Measurements from ENCODE around the gene CRYBG3.

Gene CRYBG3

DNA sequence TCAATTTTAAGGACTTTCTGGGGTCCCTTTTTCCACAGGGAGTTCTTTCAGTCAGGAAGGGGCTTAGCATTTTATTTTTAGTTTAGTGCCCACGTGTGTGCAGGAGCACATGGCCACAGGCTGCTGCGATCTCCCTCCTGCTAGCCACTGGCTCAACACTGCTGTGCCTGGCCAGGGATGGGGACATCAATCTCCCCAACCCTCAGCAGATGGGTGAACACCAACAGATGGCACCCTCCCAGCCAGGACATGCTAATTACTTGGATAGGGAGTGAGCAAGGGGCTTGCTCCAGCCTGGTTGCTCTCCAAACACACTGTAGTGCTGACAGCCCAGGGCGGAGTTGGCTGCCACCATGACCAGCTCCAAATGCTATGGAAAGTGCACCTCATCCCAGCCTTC, 157.8 kb downstream of the CRYBG3 start:
- no peak for DNase-seq (ENCODE audit: low read depth in 1 of 2, low spot score in 1 of 2)
- TF ChIP-seq JUND (IDR thresholded peaks at IDR 0.05; ENCODE audit: low read depth), result no peak
- in situ Hi-C loops (cut with HindIII; ENCODE audit: low pct_unique_long_range_greater_than_20kb, low sequenced_read_pairs), result no loop called here

DNA sequence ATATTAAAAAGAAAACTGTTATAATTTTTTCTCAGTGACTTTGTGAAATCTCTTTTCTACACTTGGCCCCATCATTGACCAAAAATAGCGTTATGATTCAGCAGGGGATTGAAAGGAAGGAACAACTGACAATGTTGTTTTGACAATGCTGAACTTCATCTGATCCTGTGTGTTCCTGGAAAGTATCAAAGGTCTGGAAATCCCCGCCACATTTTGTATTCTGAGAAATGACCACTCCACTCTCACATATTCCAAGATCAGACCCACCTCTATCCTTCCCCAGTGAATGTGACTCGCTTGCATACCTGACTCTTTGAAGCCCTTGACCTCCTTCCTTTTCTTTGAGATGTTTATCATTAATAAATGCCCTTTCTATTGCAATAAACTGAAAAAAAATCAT, 160.1 kb downstream of the CRYBG3 start:
- TF ChIP-seq JUND (IDR thresholded peaks at IDR 0.05; ENCODE audit: low read depth), result no peak
- in situ Hi-C loops (cut with HindIII; ENCODE audit: low pct_unique_long_range_greater_than_20kb, low sequenced_read_pairs), result no loop called here
- no peak for DNase-seq (ENCODE audit: low read depth in 1 of 2, low spot score in 1 of 2)

DNA sequence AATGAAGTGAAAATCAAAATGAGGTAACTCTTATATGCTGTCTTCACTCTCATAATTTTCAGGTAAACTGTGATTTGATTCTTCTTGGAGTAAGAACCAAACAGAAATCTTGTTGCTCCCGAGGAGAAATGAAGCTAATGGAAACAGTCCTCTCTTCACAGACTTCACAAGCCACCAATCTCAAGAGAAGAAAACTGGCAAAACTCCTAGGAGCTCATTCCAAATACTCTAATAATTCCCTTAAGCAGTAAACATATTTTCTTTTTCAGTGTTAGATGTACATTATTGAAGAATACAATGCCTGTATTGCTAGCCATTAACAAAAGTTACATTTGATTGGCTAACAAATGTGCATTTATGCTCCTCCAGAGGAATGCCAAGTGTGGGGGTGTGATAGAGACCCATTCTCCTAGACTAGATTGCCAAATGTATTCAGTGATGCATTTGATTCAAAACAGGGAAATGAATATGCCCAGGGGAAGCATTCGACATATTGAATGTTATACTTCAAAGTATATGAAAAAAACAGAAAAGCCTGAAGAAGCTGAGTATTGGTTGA, 162.2 kb downstream of the CRYBG3 start:
- DNase-seq (ENCODE audit: low read depth in 1 of 2, low spot score in 1 of 2), result no peak
- no peak for TF ChIP-seq JUND (IDR thresholded peaks at IDR 0.05; ENCODE audit: low read depth)

DNA sequence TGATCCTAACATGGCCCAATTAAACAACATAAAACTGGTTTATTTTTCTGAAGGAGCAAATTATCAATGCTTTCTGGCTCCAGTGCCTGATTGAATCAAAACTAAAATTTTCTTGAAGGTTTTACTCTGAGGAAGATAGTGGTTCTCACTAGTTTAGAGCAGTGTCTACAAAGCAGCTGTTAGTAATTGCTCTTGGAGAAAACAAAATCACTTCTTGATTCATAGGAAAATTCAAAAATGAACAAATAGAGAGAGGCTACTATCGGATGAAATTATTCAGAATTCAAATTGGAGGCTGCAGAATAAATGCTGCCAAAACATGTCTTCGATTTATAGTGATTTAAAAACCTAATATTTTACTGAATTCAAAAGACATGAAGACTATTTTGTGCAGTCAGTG, 165.5 kb downstream of the CRYBG3 start:
- no peak for DNase-seq (ENCODE audit: low read depth in 1 of 2, low spot score in 1 of 2)
- in situ Hi-C loops (cut with HindIII; ENCODE audit: low pct_unique_long_range_greater_than_20kb, low sequenced_read_pairs), result no loop called here
- TF ChIP-seq JUND (IDR thresholded peaks at IDR 0.05; ENCODE audit: low read depth), result no peak

More for the DNA sequence above, 162.2 kb downstream of the CRYBG3 start:
- in situ Hi-C loops (cut with HindIII; ENCODE audit: low pct_unique_long_range_greater_than_20kb, low sequenced_read_pairs), result no loop called here

DNA sequence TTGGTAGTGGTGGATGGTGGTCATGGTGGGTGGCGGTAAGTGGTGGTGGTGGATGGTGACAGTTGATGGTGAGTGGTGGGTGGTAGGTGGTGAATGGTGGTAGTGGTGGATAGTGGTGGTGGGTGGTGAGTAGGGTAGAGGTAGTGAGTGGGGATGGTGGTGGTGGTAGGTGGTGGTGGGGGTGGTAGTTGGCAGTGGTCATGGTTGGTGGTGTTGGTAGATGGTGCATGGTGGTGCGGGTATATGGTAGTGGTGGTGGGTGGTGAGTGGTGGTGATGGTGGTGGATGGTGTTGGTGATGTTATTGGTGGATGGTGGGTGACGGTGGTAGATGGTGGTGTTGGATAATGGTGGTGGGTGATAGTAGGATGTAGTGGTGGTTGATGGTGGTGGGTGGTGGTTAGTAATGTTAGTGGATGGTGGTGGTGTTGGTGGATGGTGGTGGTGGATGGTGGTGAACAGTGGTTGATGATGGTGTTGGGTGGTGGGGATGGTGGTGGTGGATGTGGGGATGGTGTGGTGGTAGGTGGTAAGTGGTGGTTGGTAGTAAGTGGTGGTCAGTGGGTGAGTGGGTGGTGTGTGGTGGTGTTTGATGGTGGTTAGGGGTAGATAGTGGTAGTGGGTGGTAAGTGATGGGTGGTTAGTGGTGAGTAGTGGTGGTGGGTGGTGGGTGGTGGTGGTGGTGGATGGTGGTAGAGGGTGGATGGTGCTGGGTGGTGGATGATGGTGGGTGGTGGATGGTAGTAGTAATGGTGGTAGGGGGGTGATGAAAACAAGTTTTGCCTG, 167.2 kb downstream of the CRYBG3 start:
- no peak for TF ChIP-seq JUND (IDR thresholded peaks at IDR 0.05; ENCODE audit: low read depth)
- in situ Hi-C loops (cut with HindIII; ENCODE audit: low pct_unique_long_range_greater_than_20kb, low sequenced_read_pairs), result no loop called here

DNA sequence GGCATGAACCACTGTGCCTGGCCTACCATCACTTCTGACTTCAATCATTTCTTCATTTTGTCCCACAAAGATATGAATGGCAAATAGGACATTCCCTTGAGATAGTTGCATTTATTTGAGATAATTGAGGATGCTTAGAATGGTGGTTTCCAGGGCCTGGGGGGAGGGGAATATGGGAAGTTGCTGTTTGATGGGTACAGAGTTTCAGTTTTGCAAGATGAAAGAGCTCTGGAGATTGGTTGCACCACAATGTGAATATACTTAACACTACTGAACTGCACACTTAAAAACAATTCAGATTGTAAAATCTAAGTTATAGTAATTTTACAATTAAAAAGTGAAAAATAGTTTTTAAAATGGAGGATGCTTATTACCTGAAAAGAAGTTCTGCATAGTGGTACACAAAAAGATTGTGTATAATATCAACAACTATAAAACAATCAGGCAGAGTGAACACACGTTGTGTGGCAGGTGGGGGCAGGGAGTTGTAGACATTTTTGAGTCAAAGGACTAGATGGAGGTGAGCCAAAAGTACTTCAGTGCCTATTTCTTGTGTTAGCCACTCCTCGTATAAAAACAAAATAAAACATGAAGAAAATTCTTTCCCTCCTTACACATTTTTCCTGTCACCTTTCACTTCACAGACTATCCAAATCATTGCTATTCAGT, 168.9 kb downstream of the CRYBG3 start:
- no peak for DNase-seq (ENCODE audit: low read depth in 1 of 2, low spot score in 1 of 2)
- TF ChIP-seq JUND (IDR thresholded peaks at IDR 0.05; ENCODE audit: low read depth), result no peak
- in situ Hi-C loops (cut with HindIII; ENCODE audit: low pct_unique_long_range_greater_than_20kb, low sequenced_read_pairs), result no loop called here

More for the DNA sequence above, 167.2 kb downstream of the CRYBG3 start:
- no peak for DNase-seq (ENCODE audit: low read depth in 1 of 2, low spot score in 1 of 2)

DNA sequence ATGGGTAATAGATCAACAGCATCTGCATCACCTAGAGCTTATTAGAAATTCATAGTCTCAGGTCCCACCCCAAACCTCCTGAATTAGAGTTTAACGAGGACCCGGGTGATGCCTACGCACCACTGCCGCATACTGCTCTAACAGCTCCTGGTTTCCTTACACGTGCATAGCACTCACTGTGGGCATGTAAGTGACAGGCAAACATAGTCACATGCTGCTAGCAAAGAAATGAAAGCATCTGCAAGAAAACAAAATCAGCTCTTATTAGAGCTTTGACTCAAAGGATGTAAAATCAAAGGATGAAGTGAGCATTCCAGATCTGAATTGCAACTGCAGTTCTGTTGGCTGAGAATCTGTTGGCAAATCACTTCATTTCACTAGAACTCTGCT, 169.5 kb downstream of the CRYBG3 start:
- TF ChIP-seq JUND (IDR thresholded peaks at IDR 0.05; ENCODE audit: low read depth), result no peak
- DNase-seq (ENCODE audit: low read depth in 1 of 2, low spot score in 1 of 2), result no peak
- in situ Hi-C loops (cut with HindIII; ENCODE audit: low pct_unique_long_range_greater_than_20kb, low sequenced_read_pairs), result no loop called here

DNA sequence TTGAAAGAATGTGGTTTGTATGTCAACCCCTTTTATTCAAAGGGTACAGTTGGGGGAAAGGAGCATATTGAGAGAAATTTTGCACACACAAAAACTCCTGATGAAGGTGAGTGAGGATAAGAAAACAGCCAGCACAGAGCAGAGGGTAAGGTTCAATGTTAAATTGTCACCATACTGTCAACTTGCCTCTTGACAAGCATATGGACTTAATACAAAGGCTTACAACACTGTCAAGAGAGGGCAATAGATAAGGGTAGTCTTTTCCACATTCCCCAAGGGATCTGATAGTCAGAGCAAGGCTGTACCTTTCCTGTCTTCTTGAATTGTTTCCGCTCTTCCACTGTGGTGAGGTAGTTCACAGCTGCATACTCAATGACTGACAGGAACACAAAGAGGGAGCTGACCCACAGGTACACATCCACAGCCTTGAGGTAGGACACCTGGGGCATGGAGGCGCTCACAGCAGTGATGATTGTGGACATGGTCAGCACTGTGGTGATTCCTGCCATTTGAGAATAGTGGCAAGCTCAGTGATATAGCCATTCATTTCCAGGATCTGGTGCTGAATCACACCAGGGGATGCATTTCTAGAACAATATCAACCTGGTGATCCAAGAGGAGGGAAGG, 170.8 kb downstream of the CRYBG3 start:
- no peak for TF ChIP-seq JUND (IDR thresholded peaks at IDR 0.05; ENCODE audit: low read depth)
- in situ Hi-C loops (cut with HindIII; ENCODE audit: low pct_unique_long_range_greater_than_20kb, low sequenced_read_pairs), result no loop called here

DNA sequence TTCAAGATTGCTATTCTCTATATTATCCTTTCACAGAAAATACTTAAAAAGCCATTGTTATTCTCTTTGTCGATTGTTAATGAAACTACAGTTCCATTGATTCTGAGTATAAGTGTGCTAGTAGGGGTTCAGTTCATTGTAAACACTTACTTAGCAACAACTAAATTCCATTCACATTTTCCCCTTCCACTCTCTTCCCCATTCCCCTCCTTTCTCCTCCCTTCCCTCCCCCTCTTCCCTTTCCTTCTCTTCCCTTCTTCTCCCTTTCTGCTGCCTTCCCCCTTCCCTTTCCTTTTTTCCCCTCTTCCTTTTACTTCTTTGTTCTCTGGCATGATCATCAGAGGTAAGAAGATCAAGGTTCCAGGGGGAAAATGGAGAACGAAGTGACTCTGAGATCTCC, 171.7 kb downstream of the CRYBG3 start:
- no peak for DNase-seq (ENCODE audit: low read depth in 1 of 2, low spot score in 1 of 2)
- in situ Hi-C loops (cut with HindIII; ENCODE audit: low pct_unique_long_range_greater_than_20kb, low sequenced_read_pairs), result no loop called here
- no peak for TF ChIP-seq JUND (IDR thresholded peaks at IDR 0.05; ENCODE audit: low read depth)

More for the DNA sequence above, 170.8 kb downstream of the CRYBG3 start:
- DNase-seq (ENCODE audit: low read depth in 1 of 2, low spot score in 1 of 2), result no peak

DNA sequence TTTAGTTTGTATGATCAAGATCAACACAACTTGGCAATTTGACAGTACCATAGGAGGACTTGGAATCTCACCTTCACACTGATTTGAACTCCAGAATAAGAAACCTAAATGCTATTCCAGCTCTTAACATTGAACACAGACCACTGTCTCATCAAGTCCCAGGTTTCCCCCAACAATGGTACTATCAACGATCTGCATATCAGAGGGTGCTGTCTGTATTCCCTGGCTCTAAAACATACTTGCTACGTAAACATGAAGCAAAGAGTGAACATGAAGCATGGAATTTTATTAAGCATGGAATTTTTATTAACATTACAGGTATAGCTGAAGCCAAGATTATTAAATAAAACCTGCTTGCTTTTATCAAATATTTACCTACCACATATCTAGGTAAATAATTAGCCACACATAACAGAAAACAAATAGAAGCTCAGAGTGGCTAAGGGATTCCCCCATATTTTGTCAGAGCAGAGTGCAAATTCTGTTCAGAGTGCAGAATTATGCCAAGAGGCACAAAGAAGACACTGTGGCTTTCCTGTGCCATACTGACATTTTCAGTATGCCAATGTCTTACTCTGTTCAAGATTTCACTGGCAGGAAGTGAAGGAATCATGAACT, 172.6 kb downstream of the CRYBG3 start:
- no peak for DNase-seq (ENCODE audit: low read depth in 1 of 2, low spot score in 1 of 2)
- no peak for TF ChIP-seq JUND (IDR thresholded peaks at IDR 0.05; ENCODE audit: low read depth)
- in situ Hi-C loops (cut with HindIII; ENCODE audit: low pct_unique_long_range_greater_than_20kb, low sequenced_read_pairs), result no loop called here
